NCI-H69 (cell line): ENCODE results near the gene FBXL22.

Source experiments
- DNase-seq: peaks from one replicate; lab custom pipeline; 2025; lab: John Stamatoyannopoulos, UW

FBXL22 gene

GRCh38 chr15:63597038-63597790, at the start of gene FBXL22:
TSS of gene FBXL22 (plus strand) at chr15:63597387. CDS start at chr15:63597393, 6 bp downstream.
- no peak for DNase-seq

- DNase-seq = peak; percentile 27
These were observed 45.8 kb upstream of the FBXL22 start for GRCh38 chr15:63551400-63551799.

- peak; percentile 22 for DNase-seq
These were observed 43.8 kb upstream of the FBXL22 start for GRCh38 chr15:63553388-63553791.

GRCh38 chr15:63554337-63554927, 42.8 kb upstream of the FBXL22 start:
- DNase-seq = no peak

- DNase-seq = no peak
These were observed 41.7 kb upstream of the FBXL22 start for GRCh38 chr15:63555507-63555906.

GRCh38 chr15:63556246-63556645, 40.9 kb upstream of the FBXL22 start:
- DNase-seq = no peak

- DNase-seq = no peak
These were observed 40.5 kb upstream of the FBXL22 start for GRCh38 chr15:63556736-63557135.

DNA sequence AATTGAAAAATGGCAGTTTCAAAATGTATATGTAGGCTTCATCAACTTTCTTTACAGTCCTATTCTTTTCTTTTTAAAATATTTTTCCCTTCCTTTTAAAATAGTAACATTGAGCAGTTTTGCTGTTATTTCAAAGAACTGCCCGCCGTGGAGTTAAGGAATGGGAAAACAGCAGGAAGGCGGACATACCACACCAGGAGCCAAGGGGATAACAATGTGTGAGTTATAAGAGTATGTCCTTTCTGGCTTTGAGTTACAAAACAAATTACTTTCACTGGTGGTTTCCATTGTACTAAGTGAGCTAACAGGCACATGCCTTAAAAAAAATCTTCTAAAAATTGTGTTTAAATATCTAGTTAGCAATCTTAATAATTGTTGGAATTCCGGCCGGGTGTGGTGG, 37.4 kb upstream of the FBXL22 start:
- no peak for DNase-seq

DNA sequence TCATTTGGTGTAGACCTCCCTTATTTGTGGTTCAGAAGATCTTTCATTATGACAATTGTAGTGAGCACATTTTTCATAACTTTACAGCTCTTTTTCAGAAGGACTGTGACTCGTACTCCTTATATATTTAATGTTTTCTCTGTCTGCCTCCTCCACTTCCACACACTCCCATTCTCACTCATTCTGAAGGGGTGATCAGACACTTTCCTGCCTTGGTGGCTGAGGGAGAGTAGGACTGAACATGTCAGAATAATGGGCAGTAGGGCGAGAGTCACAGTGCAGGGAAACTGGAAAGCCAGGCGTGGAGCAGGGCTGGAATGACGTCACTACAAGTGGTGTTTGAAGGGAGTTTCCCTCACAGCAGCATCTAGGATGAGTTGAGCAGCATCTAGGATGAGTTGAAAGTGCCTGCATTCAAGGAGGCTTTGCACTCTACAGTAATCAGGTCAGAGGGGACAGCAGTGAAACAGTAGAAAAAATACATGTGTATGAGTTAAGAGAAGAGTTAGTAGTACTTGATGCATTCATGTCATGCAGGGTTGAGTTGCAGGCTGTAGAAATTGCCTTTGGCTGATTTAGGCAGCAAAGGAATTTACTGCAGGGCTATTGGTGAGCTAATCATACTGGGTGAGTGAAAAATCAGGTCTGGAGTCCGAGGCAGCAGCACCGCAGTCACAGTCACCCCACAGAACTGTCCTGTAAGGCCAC, 36.3 kb upstream of the FBXL22 start:
- DNase-seq = no peak

DNA sequence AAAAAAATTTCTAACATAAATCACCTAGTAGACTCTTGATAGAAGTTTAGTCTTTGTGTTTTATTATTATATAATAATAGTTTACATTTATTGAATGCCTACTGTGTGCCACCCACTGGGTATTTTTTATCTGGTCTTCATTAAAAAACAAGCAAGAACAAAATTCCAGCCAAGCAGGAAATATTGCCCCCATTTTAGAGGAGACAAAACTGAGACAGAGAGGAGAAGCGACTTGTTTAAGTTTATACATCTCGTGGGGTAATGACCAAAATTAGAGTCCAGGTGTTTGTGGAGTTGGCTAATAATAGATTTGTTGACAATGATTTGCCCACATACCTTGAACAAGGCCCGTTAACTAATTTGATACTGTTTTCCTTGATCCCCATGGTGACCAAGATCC, 33.1 kb upstream of the FBXL22 start:
- DNase-seq = peak; percentile 31

DNA sequence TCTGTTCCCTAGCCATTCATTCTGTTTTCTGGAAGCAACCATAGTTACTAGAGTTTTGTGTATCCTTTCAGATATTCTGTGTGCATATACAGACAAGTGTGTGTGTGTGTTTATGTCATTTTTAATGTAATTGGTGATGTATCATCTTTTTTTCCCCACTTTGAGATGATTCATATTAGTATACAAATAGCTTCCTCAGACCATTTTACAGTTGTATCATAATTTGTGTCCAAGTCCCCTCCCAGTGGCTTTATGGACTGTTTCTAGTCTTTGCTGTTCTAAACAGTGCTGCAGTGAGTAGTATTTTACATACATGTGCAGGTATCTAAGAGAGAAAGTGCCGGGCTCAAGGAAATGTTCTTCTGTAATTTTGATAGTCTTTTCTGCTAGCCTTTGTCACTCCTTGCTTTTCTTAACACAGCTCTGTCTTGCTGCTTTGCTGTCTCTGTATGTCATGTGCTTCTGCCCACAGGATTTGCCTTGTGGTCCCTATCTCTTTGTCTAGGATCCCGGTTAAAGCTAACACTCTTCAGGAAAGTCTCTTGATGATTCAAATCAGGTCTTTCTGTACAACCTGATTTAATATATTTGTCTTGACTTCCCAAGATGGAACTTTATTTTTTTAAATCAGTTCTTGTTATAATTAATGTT, 31.5 kb upstream of the FBXL22 start:
- DNase-seq = no peak

GRCh38 chr15:63572749-63573464, 24.3 kb upstream of the FBXL22 start:
- DNase-seq = no peak

DNA sequence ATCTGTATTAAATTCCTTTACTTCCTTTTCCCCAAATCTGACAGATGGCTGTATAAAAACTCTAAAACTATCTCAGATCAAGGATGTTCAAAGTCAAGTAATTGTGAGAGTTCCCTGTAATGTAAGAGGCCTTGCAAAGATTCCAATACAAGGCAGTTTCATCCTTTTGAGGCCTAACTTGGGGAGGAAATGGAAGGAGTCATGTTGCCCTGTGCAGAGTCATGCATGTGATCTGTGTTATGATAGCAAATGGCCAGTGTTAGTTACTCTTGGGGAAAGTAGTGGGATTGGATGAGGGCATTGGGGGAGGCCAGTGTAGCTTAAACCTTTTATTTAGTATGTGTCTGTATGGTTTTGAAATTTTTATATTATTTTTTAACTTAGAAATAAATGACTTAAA, 23.7 kb upstream of the FBXL22 start:
- DNase-seq = no peak

GRCh38 chr15:63575312-63575711, 21.9 kb upstream of the FBXL22 start:
- DNase-seq = no peak

DNA sequence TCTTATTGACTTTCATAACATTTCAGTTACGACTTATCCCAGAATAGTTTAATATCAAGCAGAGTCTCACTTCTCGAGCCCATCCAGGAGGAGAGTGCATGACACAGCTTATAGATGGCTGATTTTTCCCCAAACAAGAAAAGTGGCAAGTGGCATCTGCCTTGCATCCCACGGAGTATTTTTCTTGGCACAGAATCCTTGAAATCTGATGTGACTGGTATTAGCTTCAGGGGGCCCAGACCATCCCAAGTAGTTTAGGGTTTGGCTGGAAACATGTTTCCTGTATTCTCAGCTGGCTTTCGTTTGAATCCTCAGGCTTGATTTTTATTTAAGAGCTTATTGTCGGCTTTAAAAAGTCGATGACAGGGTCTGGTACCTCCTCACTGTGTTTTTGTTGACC, 20.7 kb upstream of the FBXL22 start:
- DNase-seq = no peak

DNA sequence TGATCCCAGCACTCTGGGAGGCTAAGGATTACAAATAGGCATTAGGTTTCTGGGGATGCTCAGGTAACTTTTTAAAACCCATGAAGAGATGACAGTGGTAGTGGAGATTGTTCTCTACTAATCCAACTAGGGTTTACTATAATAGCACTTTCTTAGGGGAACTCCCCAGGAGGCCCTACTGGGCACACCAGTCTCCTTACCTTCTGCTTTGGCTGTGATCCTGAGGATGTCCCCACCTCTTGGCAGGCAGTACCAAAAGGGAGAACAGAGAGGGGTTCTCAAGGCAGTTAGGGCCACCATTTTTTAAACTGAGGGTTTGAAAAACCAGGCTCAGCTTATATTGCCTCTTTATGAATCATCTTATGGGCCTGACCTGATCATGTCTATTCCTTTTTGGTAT, 15.0 kb upstream of the FBXL22 start:
- DNase-seq = no peak

DNA sequence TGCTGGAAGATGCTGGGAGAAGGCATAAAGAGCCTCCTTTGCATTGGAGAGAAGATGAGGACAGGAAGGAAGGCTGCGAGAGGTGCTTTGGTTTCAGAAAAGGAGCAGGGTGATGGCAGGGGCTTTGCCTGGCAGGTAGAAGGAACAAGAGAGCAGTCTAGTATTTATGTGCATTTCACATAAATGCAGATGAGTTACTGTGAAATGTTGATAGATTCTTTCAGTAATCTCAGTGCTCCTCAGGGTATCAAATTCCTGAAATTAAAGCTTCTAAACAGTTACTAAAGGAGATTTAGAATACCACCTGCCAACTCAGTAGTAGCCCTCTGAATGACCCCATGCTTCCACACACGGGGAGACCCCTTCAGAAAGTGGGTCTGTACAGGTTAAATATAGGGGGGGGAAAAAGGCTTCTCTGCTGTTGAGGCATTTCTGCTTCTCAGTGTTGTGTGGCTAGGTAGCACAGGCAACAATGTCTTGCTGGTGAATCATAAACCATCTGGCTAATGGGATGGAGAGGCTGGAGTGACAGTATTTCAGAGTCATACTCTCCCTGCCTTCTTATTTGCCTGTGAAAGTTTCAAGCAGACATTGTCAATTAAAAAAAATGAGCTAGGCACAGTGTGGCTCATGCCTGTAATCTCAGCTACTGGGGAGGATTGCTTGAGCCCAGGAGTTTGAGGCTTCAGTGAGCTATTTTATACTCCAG, 14.3 kb upstream of the FBXL22 start:
- DNase-seq = no peak

GRCh38 chr15:63586790-63587189, 10.4 kb upstream of the FBXL22 start:
- DNase-seq = no peak

DNA sequence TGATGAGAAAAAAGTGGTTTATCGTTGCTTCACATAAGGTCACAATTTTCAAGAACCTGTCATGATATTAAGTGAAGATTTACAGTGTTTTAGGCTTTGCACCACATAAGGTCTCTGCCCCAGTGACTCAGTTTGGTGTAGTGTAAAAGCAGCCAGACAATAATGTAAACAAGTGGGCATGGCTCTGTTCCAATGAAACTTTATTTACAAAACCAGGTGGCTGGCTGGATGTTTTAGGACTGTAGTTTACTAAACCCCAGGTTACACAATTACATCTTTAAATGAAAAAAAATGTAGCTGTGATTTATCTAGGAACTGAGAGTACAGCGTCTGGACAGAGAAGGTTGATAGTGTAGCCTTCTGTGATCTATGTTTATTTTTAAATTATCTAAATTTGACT, 9.7 kb upstream of the FBXL22 start:
- peak; percentile 61 for DNase-seq

DNA sequence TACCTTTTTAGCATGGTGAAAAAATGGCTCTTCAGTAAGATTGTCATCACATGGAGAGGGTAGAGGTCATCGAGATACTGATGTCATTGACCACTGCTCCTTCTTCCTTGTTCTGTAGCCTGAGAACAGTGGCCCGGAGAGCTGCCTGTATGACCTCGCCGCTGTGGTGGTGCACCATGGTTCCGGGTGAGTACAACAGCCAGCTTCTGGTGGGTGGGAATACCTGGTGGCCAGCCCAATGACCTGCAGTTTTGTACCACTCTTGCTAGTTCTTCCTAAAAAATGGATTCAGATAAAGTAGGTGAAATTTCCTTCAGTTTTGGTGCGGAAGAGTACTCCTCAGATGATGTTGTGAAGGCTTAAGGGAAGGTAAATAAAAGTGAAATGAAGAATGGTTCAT, 8.4 kb upstream of the FBXL22 start:
- no peak for DNase-seq
